SU-DHL-6 (cell line): Measurements from ENCODE around the gene MDH1.

Experiments used
- EZH2phosphoT487 ChIP-seq: fragments of 200-600 bp; sonication (generic), shearing (Covaris generic); conservative IDR thresholded peaks from 2 replicates; pipeline ENCODE4 v1.6.1; 2018; ENCODE audit warnings: mild to moderate bottlenecking, antibody characterized with exemption, low read length, moderate library complexity, mixed read lengths
- TF ChIP-seq, protein P1 (sequence below): fragments of 200-600 bp; sonication (generic); IDR thresholded peaks from one replicate; pipeline ENCODE4 v1.5.1; 2017; ENCODE audit warnings: antibody characterized with exemption, mild to moderate bottlenecking, low read length, moderate library complexity; ENCODE audit not compliant: insufficient read depth, poor library complexity, severe bottlenecking

DNA sequence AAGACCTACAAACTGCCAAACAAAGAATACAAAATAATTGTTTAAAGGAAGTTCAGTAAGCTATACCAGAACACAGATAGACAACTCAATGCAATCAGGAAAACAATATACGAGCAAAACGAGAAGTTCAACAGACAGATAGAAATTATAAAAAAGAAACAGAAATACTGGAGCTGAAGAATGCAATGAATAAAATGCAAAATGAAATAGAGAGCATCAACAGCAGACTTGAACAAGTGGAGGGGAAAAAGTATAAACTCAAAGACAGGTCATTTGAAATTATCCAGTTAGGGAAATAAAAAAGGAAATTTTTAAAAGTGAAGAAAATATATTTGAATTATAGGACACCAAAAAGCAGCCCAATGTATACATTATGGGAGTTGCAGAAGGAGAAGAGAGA, 43.6 kb downstream of the MDH1 start:
- TF ChIP-seq, protein P1, sequence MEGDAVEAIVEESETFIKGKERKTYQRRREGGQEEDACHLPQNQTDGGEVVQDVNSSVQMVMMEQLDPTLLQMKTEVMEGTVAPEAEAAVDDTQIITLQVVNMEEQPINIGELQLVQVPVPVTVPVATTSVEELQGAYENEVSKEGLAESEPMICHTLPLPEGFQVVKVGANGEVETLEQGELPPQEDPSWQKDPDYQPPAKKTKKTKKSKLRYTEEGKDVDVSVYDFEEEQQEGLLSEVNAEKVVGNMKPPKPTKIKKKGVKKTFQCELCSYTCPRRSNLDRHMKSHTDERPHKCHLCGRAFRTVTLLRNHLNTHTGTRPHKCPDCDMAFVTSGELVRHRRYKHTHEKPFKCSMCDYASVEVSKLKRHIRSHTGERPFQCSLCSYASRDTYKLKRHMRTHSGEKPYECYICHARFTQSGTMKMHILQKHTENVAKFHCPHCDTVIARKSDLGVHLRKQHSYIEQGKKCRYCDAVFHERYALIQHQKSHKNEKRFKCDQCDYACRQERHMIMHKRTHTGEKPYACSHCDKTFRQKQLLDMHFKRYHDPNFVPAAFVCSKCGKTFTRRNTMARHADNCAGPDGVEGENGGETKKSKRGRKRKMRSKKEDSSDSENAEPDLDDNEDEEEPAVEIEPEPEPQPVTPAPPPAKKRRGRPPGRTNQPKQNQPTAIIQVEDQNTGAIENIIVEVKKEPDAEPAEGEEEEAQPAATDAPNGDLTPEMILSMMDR = no peak
- TF ChIP-seq EZH2phosphoT487 = no peak
